B cell (primary cell): ENCODE measurements around the gene SEC14L1.

Experiments used
- CTCF ChIP-seq: fragments of 200-600 bp; IDR thresholded peaks from one replicate; pipeline ENCODE4 v1.8.0; 2022; ENCODE audit warnings: antibody characterized with exemption, mild to moderate bottlenecking
- EZH2 ChIP-seq: IDR thresholded peaks from 2 replicates; pipeline ENCODE4 v1.6.1; 2012; ENCODE audit warnings: borderline replicate concordance, low read depth, mild to moderate bottlenecking, moderate library complexity, low read length; ENCODE audit not compliant: insufficient read depth, poor library complexity, severe bottlenecking

GRCh38 chr17:77150196-77150595 lies 9.4 kb downstream of the SEC14L1 start:
- no peak for TF ChIP-seq CTCF
- TF ChIP-seq EZH2, result no peak
